Left kidney (tissue), 1 donor: Measurements from ENCODE around the gene NODAL. TPM values are rescaled to one million over a fixed set of nuclear protein-coding genes. Genes with fewer than 3 reads are reported as not detected.

Experiments used
- polyA plus RNA-seq: library from polyadenylated mRNA; unstranded; fragments of 120-200 nt; gene quantifications from one replicate; pipeline ENCODE4 v1.2.1, GENCODE V29; 2013; ENCODE audit not compliant: insufficient read length

Gene NODAL
- polyA plus RNA-seq, 1 donor = 0.67 TPM

Other genes with a start within 250 kb of the NODAL start
- 90.9 TPM for gene PPA1, start 208.3 kb downstream of the NODAL start, polyA plus RNA-seq
- 0.15 TPM for gene NPFFR1, start 157.7 kb downstream of the NODAL start, polyA plus RNA-seq
- 9.7 TPM for gene LRRC20, start 59.1 kb downstream of the NODAL start, polyA plus RNA-seq
- 101 TPM for gene EIF4EBP2, start 37.5 kb downstream of the NODAL start, polyA plus RNA-seq
- 10.1 TPM for gene PALD1, start 37.1 kb upstream of the NODAL start, polyA plus RNA-seq
- gene PRF1, start 161.1 kb upstream of the NODAL start, polyA plus RNA-seq = 0.20 TPM
- gene ADAMTS14, start 230.8 kb upstream of the NODAL start, polyA plus RNA-seq = 1.1 TPM